ENCODE measurements around the gene STOX2. TPM values are rescaled to one million over a fixed set of nuclear protein-coding genes. Genes with fewer than 3 reads are reported as not detected.
A peak's percentile ranks its signal among the peaks of the same experiment; 100 is the strongest.

Gene STOX2
- polyA plus RNA-seq, 1 donor from 2014 or later, result 26.1 TPM

DNA sequence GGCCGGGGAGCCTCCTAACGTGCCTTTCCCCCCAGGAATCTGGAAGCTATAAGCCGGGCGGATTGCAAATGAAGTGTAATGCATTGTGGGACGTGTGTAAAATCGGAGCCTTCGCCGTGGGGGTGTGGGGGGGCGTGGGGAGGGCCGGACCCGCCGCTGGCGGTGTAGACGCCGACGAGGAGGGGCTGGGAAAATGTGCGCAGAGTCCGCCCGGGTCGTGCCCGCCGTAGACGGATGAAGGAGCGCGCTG lies 1.3 kb downstream of the STOX2 start:
- peaks cover under 1% of the 10 kb centered on the region for H3K36me3 ChIP-seq (ENCODE audit: insufficient read depth, low read length)
- H3K9me2 ChIP-seq (ENCODE audit: insufficient read depth, low read length), result no peaks in the 10 kb centered on the region
- H3K27ac ChIP-seq (ENCODE audit: low read length), result peak overlapping the region; percentile 93
- no peak overlapping the region for H2AFZ ChIP-seq (ENCODE audit: low read depth, low read length)
- H3K4me2 ChIP-seq (ENCODE audit: low read length), result peak overlapping the region; percentile 99
- peak overlapping the region; percentile 92 for H3K4me3 ChIP-seq (ENCODE audit: low read length)
- H3K9ac ChIP-seq (ENCODE audit: low read length), result peak overlapping the region; percentile 97
- peaks cover 50% of the 10 kb centered on the region for H3K79me2 ChIP-seq (replicated peaks; ENCODE audit: insufficient read depth, low read length)
- no peaks in the 10 kb centered on the region for H3K9me3 ChIP-seq (ENCODE audit: low read length)
- H4K20me1 ChIP-seq (ENCODE audit: insufficient read depth), result no peaks in the 10 kb centered on the region
- no peaks in the 10 kb centered on the region for H3K27me3 ChIP-seq (ENCODE audit: insufficient read depth, low read depth, low read length)
- TF ChIP-seq SMC3 (conservative IDR thresholded peaks at IDR 0.05; ENCODE audit: poor library complexity) (no peak), RAD21 (conservative IDR thresholded peaks at IDR 0.05) (no peak), MXI1 (conservative IDR thresholded peaks at IDR 0.05; ENCODE audit: poor library complexity, severe bottlenecking) (no peak), POLR2AphosphoS5 (IDR thresholded peaks at IDR 0.05) (no peak), TAF1 (IDR thresholded peaks at IDR 0.05; ENCODE audit: low read depth) (no peak), EP300 (conservative IDR thresholded peaks at IDR 0.05; ENCODE audit: poor library complexity, severe bottlenecking) (no peak), EZH2 (IDR thresholded peaks at IDR 0.05; ENCODE audit: borderline replicate concordance, insufficient read depth, low read length, poor library complexity, severe bottlenecking) (no peak)
- TF ChIP-seq, protein P1, sequence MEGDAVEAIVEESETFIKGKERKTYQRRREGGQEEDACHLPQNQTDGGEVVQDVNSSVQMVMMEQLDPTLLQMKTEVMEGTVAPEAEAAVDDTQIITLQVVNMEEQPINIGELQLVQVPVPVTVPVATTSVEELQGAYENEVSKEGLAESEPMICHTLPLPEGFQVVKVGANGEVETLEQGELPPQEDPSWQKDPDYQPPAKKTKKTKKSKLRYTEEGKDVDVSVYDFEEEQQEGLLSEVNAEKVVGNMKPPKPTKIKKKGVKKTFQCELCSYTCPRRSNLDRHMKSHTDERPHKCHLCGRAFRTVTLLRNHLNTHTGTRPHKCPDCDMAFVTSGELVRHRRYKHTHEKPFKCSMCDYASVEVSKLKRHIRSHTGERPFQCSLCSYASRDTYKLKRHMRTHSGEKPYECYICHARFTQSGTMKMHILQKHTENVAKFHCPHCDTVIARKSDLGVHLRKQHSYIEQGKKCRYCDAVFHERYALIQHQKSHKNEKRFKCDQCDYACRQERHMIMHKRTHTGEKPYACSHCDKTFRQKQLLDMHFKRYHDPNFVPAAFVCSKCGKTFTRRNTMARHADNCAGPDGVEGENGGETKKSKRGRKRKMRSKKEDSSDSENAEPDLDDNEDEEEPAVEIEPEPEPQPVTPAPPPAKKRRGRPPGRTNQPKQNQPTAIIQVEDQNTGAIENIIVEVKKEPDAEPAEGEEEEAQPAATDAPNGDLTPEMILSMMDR (IDR thresholded peaks at IDR 0.05; ENCODE audit: poor library complexity, severe bottlenecking), result no peak
- TF ChIP-seq, protein P2, sequence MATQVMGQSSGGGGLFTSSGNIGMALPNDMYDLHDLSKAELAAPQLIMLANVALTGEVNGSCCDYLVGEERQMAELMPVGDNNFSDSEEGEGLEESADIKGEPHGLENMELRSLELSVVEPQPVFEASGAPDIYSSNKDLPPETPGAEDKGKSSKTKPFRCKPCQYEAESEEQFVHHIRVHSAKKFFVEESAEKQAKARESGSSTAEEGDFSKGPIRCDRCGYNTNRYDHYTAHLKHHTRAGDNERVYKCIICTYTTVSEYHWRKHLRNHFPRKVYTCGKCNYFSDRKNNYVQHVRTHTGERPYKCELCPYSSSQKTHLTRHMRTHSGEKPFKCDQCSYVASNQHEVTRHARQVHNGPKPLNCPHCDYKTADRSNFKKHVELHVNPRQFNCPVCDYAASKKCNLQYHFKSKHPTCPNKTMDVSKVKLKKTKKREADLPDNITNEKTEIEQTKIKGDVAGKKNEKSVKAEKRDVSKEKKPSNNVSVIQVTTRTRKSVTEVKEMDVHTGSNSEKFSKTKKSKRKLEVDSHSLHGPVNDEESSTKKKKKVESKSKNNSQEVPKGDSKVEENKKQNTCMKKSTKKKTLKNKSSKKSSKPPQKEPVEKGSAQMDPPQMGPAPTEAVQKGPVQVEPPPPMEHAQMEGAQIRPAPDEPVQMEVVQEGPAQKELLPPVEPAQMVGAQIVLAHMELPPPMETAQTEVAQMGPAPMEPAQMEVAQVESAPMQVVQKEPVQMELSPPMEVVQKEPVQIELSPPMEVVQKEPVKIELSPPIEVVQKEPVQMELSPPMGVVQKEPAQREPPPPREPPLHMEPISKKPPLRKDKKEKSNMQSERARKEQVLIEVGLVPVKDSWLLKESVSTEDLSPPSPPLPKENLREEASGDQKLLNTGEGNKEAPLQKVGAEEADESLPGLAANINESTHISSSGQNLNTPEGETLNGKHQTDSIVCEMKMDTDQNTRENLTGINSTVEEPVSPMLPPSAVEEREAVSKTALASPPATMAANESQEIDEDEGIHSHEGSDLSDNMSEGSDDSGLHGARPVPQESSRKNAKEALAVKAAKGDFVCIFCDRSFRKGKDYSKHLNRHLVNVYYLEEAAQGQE (IDR thresholded peaks at IDR 0.05; ENCODE audit: borderline replicate concordance), result no peak
- H3F3A ChIP-seq (ENCODE audit: insufficient read depth, low read length, poor library complexity, severe bottlenecking), result no peaks in the 10 kb centered on the region

DNA sequence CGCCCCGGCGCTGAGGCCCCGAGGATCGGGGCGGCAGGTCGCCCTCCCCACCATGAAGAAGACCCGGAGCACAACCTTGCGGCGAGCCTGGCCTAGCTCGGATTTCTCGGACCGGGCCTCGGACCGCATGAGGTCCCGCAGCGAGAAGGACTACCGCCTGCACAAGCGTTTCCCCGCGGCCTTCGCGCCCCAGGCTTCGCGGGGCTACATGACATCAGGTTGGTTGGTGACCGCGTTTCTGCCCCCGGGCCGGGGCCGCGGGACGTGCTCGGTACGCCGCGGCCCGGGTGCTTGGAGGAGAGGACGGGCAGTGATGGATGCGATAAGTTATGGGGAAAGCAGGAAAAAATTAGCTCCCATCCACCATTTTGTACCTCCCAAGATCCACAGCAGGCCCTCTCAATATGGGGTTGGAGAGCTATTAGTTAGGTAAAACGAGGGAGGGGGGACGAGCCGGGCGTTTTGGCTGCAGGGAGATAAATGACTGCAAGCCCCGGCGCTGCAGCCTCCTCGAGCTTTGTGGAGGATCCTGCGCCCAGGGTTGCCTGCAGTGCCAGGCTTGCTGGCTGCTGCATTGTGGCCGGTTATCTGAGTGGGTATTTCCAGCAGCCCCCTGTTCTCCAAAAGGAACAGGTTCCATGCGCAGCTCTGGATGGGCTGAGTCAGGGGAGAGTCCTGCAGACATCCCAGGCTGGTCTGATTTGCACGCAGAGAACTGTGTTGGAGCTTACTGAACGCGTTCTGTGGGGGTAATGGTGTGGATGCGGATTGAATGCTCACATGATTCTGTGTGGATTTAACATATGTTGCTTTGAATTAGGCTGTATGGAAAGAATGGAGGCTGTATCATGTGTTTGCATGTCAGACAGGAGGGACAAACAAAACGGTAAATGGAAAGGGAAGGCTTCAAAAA lies 1.9 kb downstream of the STOX2 start:
- Histone ChIP-seq H3K27me3 (ENCODE audit: insufficient read depth, low read depth, low read length) (no peaks in the 10 kb centered on the region), H3F3A (ENCODE audit: insufficient read depth, low read length, poor library complexity, severe bottlenecking) (no peaks in the 10 kb centered on the region), H4K20me1 (ENCODE audit: insufficient read depth) (no peaks in the 10 kb centered on the region), H3K9me2 (ENCODE audit: insufficient read depth, low read length) (no peaks in the 10 kb centered on the region), H3K36me3 (ENCODE audit: insufficient read depth, low read length) (peaks cover 4% of the 10 kb centered on the region), H3K4me3 (ENCODE audit: low read length) (peak overlapping the region; percentile 92), H3K27ac (ENCODE audit: low read length) (peak overlapping the region; percentile 93), H3K4me2 (ENCODE audit: low read length) (peak overlapping the region; percentile 99), H3K9ac (ENCODE audit: low read length) (peak overlapping the region; percentile 97), H2AFZ (ENCODE audit: low read depth, low read length) (no peak overlapping the region), H3K9me3 (ENCODE audit: low read length) (no peaks in the 10 kb centered on the region), H3K79me2 (replicated peaks; ENCODE audit: insufficient read depth, low read length) (peaks cover 56% of the 10 kb centered on the region)
- TF ChIP-seq EP300 (conservative IDR thresholded peaks at IDR 0.05; ENCODE audit: poor library complexity, severe bottlenecking), result no peak
- TF ChIP-seq RAD21 (conservative IDR thresholded peaks at IDR 0.05), result no peak
- peak; percentile 15 for TF ChIP-seq SMC3 (conservative IDR thresholded peaks at IDR 0.05; ENCODE audit: poor library complexity)
- TF ChIP-seq POLR2AphosphoS5 (IDR thresholded peaks at IDR 0.05), result peak; percentile 74
- TF ChIP-seq, protein P2 (IDR thresholded peaks at IDR 0.05; ENCODE audit: borderline replicate concordance), result peak; percentile 79
- TF ChIP-seq EZH2 (IDR thresholded peaks at IDR 0.05; ENCODE audit: borderline replicate concordance, insufficient read depth, low read length, poor library complexity, severe bottlenecking), result no peak
- TF ChIP-seq, protein P1 (IDR thresholded peaks at IDR 0.05; ENCODE audit: poor library complexity, severe bottlenecking), result no peak
- no peak for TF ChIP-seq MXI1 (conservative IDR thresholded peaks at IDR 0.05; ENCODE audit: poor library complexity, severe bottlenecking)
- TF ChIP-seq TAF1 (IDR thresholded peaks at IDR 0.05; ENCODE audit: low read depth), result peak; percentile 62

All from neural cell (in vitro differentiated cells).